Measurements from ENCODE around the gene KLK15. TPM values are rescaled to one million over a fixed set of nuclear protein-coding genes. Genes with fewer than 3 reads are reported as not detected.
A peak's percentile ranks its signal among the peaks of the same experiment; 100 is the strongest.
"Not testable (repeated sequence)": the region's sequence is repeated elsewhere in the genome, so short reads cannot be mapped to it uniquely, and the experiment has no call there.

KLK15 gene
- total RNA-seq, 1 donor from 2014 or later: not detected

- DNase-seq (ENCODE audit: low spot score): no peak
Measured at GRCh38 chr19:50790396-50790795, 43.0 kb downstream of the KLK15 start, which contains the start of gene ACP4. TSS of gene ACP4 (plus strand) at chr19:50790415. CDS start at chr19:50790415, 0 bp downstream.

GRCh38 chr19:50785329-50785728 lies 48.0 kb downstream of the KLK15 start:
- no peak for TF ChIP-seq CTCF (IDR thresholded peaks at IDR 0.05)
- no peak for TF ChIP-seq EZH2 (IDR thresholded peaks at IDR 0.05)
- no peak for TF ChIP-seq EZH2phosphoT487 (IDR thresholded peaks at IDR 0.05)
- Histone ChIP-seq H3K4me3 (no peak overlapping the region), H4K20me1 (ENCODE audit: low read depth) (no peaks in the 10 kb centered on the region), H3K27ac (no peak overlapping the region), H3K27me3 (peaks cover 39% of the 10 kb centered on the region), H3K9me3 (ENCODE audit: low read depth) (no peaks in the 10 kb centered on the region), H3K9ac (no peak overlapping the region), H3K79me2 (ENCODE audit: low read depth) (no peaks in the 10 kb centered on the region), H2AFZ (replicated peaks) (no peak overlapping the region), H3K4me2 (no peak overlapping the region), H3K36me3 (no peaks in the 10 kb centered on the region), H3F3A (ENCODE audit: low read depth) (no peaks in the 10 kb centered on the region), H3K4me1 (no peaks in the 10 kb centered on the region)
- Mint-ChIP-seq H3K36me3 (no peaks in the 10 kb centered on the region), H3K4me3 (peak overlapping the region; percentile 33), H3K27me3 (ENCODE audit: insufficient read depth, low read depth) (peaks cover 11% of the 10 kb centered on the region), H3K4me1 (peaks cover 28% of the 10 kb centered on the region), H3K9me3 (no peaks in the 10 kb centered on the region), H3K27ac (no peak overlapping the region)
- no peak for DNase-seq (ENCODE audit: low spot score)

More at GRCh38 chr19:50790396-50790795, 43.0 kb downstream of the KLK15 start, which contains the start of gene ACP4:
- no peak within 1 kb of the TSS for H2AFZ ChIP-seq (replicated peaks)
- Mint-ChIP-seq H3K9me3 (peaks cover 2% of the 10 kb centered on the region), H3K27me3 (ENCODE audit: insufficient read depth, low read depth) (peaks cover 10% of the 10 kb centered on the region), H3K36me3 (peaks cover 2% of the 10 kb centered on the region), H3K4me1 (peaks cover 11% of the 10 kb centered on the region), H3K4me3 (peak within 1 kb of the TSS; percentile 42), H3K27ac (peak within 1 kb of the TSS; percentile 9)
- peaks cover 8% of the 10 kb centered on the region for H3K27me3 ChIP-seq
- no peak within 1 kb of the TSS for H3K4me2 ChIP-seq
- H3K4me3 ChIP-seq: no peak within 1 kb of the TSS
- no peak within 1 kb of the TSS for H3K9ac ChIP-seq
- no peaks in the 10 kb centered on the region for H3K79me2 ChIP-seq (ENCODE audit: low read depth)
- H3K27ac ChIP-seq: no peak within 1 kb of the TSS
- H3K36me3 ChIP-seq: no peaks in the 10 kb centered on the region
- peaks cover 4% of the 10 kb centered on the region for H3K4me1 ChIP-seq
- TF ChIP-seq CTCF (IDR thresholded peaks at IDR 0.05) (no peak), EZH2 (IDR thresholded peaks at IDR 0.05) (no peak), EZH2phosphoT487 (IDR thresholded peaks at IDR 0.05) (no peak)
- H4K20me1 ChIP-seq (ENCODE audit: low read depth): peaks cover 12% of the 10 kb centered on the region
- no peaks in the 10 kb centered on the region for H3K9me3 ChIP-seq (ENCODE audit: low read depth)
- peaks cover 6% of the 10 kb centered on the region for H3F3A ChIP-seq (ENCODE audit: low read depth)

GRCh38 chr19:50784710-50785109 lies 48.7 kb downstream of the KLK15 start:
- Histone ChIP-seq H3K9ac (no peak overlapping the region), H3K9me3 (ENCODE audit: low read depth) (no peaks in the 10 kb centered on the region), H3K4me2 (no peak overlapping the region), H3K79me2 (ENCODE audit: low read depth) (no peaks in the 10 kb centered on the region), H2AFZ (replicated peaks) (no peak overlapping the region), H3K27ac (no peak overlapping the region), H3F3A (ENCODE audit: low read depth) (no peaks in the 10 kb centered on the region), H4K20me1 (ENCODE audit: low read depth) (no peaks in the 10 kb centered on the region), H3K4me1 (no peaks in the 10 kb centered on the region), H3K27me3 (peaks cover 45% of the 10 kb centered on the region), H3K4me3 (no peak overlapping the region), H3K36me3 (no peaks in the 10 kb centered on the region)
- Mint-ChIP-seq H3K9me3 (no peaks in the 10 kb centered on the region), H3K27me3 (ENCODE audit: insufficient read depth, low read depth) (peaks cover 12% of the 10 kb centered on the region), H3K4me3 (no peak overlapping the region), H3K4me1 (peaks cover 33% of the 10 kb centered on the region), H3K36me3 (no peaks in the 10 kb centered on the region), H3K27ac (no peak overlapping the region)
- no peak for TF ChIP-seq EZH2 (IDR thresholded peaks at IDR 0.05)
- no peak for DNase-seq (ENCODE audit: low spot score)

DNA sequence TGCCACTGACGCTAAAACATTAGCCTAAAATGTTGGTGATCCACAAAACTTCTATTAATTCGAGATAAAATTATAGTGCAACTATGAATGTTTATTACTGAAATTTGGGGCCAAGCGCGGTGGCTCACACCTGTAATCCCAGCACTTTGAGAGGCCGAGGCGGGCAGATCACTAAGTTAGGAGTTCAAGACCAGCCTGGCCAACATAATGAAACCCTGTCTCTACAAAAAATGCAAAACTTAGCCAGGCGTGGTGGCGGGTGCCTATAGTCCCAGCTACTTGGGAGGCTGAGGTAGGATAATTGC lies 49.6 kb downstream of the KLK15 start:
- not testable (repeated sequence) for H3K9me3 Mint-ChIP-seq; H3K4me3 Mint-ChIP-seq; H3F3A ChIP-seq (ENCODE audit: low read depth); H3K4me1 ChIP-seq; DNase-seq (ENCODE audit: low spot score); H3K9me3 ChIP-seq (ENCODE audit: low read depth); H3K9ac ChIP-seq; H3K27ac Mint-ChIP-seq; H2AFZ ChIP-seq (replicated peaks); H3K79me2 ChIP-seq (ENCODE audit: low read depth); H3K4me2 ChIP-seq; H3K36me3 ChIP-seq; H3K4me3 ChIP-seq; H4K20me1 ChIP-seq (ENCODE audit: low read depth); H3K27ac ChIP-seq; H3K36me3 Mint-ChIP-seq
- peaks cover 54% of the 10 kb centered on the region for H3K27me3 ChIP-seq
- Mint-ChIP-seq H3K27me3 (ENCODE audit: insufficient read depth, low read depth) (peaks cover 18% of the 10 kb centered on the region), H3K4me1 (peaks cover 42% of the 10 kb centered on the region)
